Measurements from ENCODE around the gene CYBRD1.

Gene CYBRD1

GRCh38 chr2:171553236-171553635 lies 31.0 kb downstream of the CYBRD1 start:
- no peaks in the 10 kb centered on the region for H3K9me3 ChIP-seq (ENCODE audit: control insufficient read depth in 2 of 2, low read length in 2 of 2)
- no peaks in the 10 kb centered on the region for H3K27me3 ChIP-seq (ENCODE audit: control insufficient read depth in 1 of 2, insufficient read depth in 2 of 2, low read length in 2 of 2)
- H3K4me1 ChIP-seq (ENCODE audit: control insufficient read depth, insufficient read depth, low read length): no peaks in the 10 kb centered on the region
- no peak overlapping the region for H3K4me3 ChIP-seq (ENCODE audit: low read length in 2 of 2)
- no peak overlapping the region for H3K27ac ChIP-seq (ENCODE audit: low read length)
- H3K9ac ChIP-seq (ENCODE audit: low read length in 2 of 2): no peak overlapping the region
- H3K36me3 ChIP-seq (ENCODE audit: control insufficient read depth in 2 of 2, insufficient read depth in 2 of 2, low read length in 2 of 2): peaks cover 11 to 18% of the 10 kb centered on the region in 2 donors

DNA sequence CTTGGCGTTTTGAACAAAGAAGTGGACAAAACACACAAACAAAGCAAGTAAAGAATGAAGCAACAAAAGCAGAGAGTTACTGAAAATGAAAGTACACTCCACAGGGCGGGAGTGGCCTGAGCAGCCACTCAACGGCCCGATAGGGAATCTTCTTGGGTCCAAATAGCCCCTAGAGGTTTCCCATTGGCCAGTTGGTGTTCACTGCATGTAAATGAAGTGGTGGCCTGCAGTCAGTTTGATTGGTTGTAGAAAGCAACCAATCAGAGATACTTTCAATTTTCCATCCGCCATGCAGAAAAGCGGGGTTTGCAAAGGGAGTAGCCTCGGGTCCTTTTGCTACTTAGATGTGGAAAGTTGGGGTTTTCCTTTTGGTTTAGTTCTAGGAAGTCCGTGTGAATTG lies 31.6 kb downstream of the CYBRD1 start:
- H3K9me3 ChIP-seq (ENCODE audit: control insufficient read depth in 2 of 2, low read length in 2 of 2): no peaks in the 10 kb centered on the region
- no peak overlapping the region for H3K9ac ChIP-seq (ENCODE audit: low read length in 2 of 2)
- no peak overlapping the region for H3K27ac ChIP-seq (ENCODE audit: low read length)
- H3K27me3 ChIP-seq (ENCODE audit: control insufficient read depth in 1 of 2, insufficient read depth in 2 of 2, low read length in 2 of 2): no peaks in the 10 kb centered on the region
- H3K4me1 ChIP-seq (ENCODE audit: control insufficient read depth, insufficient read depth, low read length): no peaks in the 10 kb centered on the region
- H3K36me3 ChIP-seq (ENCODE audit: control insufficient read depth in 2 of 2, insufficient read depth in 2 of 2, low read length in 2 of 2): peaks cover 11 to 18% of the 10 kb centered on the region in 2 donors
- H3K4me3 ChIP-seq (ENCODE audit: low read length in 2 of 2): no peak overlapping the region

GRCh38 chr2:171554991-171555615 lies 32.8 kb downstream of the CYBRD1 start:
- H3K4me1 ChIP-seq (ENCODE audit: control insufficient read depth, insufficient read depth, low read length): no peaks in the 10 kb centered on the region
- peaks cover 11 to 18% of the 10 kb centered on the region in 2 donors for H3K36me3 ChIP-seq (ENCODE audit: control insufficient read depth in 2 of 2, insufficient read depth in 2 of 2, low read length in 2 of 2)
- no peak overlapping the region for H3K4me3 ChIP-seq (ENCODE audit: low read length in 2 of 2)
- no peaks in the 10 kb centered on the region for H3K9me3 ChIP-seq (ENCODE audit: control insufficient read depth in 2 of 2, low read length in 2 of 2)
- H3K27ac ChIP-seq (ENCODE audit: low read length): no peak overlapping the region
- no peaks in the 10 kb centered on the region for H3K27me3 ChIP-seq (ENCODE audit: control insufficient read depth in 1 of 2, insufficient read depth in 2 of 2, low read length in 2 of 2)
- no peak overlapping the region for H3K9ac ChIP-seq (ENCODE audit: low read length in 2 of 2)

DNA sequence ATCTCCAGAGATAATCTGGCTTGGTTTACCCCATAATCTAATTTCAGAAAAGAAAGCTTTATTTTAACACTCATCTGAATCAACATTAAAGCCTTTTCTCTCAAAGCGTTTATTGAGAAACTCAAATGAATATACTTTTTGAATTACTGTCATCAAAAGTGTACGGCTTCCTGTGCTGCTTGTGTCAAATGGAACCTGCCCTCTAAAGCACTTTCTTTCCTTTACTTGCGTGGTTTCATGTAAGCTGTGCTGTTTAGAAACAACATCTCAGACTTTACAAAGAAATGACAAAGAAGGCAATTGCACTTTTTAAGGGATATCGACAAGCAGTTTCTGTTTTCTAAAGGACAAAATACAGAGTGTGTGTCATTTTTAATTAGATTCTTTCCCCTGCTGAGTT lies 35.1 kb downstream of the CYBRD1 start:
- no peak overlapping the region for H3K9ac ChIP-seq (ENCODE audit: low read length in 2 of 2)
- peaks cover 11 to 18% of the 10 kb centered on the region in 2 donors for H3K36me3 ChIP-seq (ENCODE audit: control insufficient read depth in 2 of 2, insufficient read depth in 2 of 2, low read length in 2 of 2)
- H3K27ac ChIP-seq (ENCODE audit: low read length): no peak overlapping the region
- H3K4me1 ChIP-seq (ENCODE audit: control insufficient read depth, insufficient read depth, low read length): no peaks in the 10 kb centered on the region
- no peaks in the 10 kb centered on the region for H3K27me3 ChIP-seq (ENCODE audit: control insufficient read depth in 1 of 2, insufficient read depth in 2 of 2, low read length in 2 of 2)
- H3K9me3 ChIP-seq (ENCODE audit: control insufficient read depth in 2 of 2, low read length in 2 of 2): no peaks in the 10 kb centered on the region
- no peak overlapping the region for H3K4me3 ChIP-seq (ENCODE audit: low read length in 2 of 2)

DNA sequence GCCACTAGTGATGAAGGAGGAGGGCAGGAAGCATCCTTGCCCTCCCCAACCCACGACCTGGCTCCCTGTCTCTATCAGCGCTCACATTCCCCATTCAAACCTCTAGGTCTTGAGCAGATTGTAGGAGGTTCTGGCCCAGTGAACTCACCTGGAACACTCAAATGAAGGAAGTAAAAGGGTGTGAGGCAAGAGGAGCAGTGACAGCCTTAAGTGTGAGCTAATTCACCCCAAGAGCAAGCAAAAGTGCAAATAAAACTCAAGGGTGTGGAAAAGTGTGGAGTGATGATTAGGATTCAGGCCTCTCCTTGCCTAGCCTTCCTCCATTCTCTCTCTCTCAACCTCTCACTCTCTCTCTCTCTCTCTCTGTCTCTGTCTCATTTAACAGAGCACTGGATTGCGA lies 41.0 kb downstream of the CYBRD1 start:
- H3K36me3 ChIP-seq (ENCODE audit: control insufficient read depth in 2 of 2, insufficient read depth in 2 of 2, low read length in 2 of 2): no peaks in the 10 kb centered on the region
- no peak overlapping the region for H3K27ac ChIP-seq (ENCODE audit: low read length)
- no peak overlapping the region for H3K4me3 ChIP-seq (ENCODE audit: low read length in 2 of 2)
- H3K27me3 ChIP-seq (ENCODE audit: control insufficient read depth in 1 of 2, insufficient read depth in 2 of 2, low read length in 2 of 2): no peaks in the 10 kb centered on the region
- no peaks in the 10 kb centered on the region for H3K4me1 ChIP-seq (ENCODE audit: control insufficient read depth, insufficient read depth, low read length)
- no peak overlapping the region for H3K9ac ChIP-seq (ENCODE audit: low read length in 2 of 2)
- no peaks in the 10 kb centered on the region for H3K9me3 ChIP-seq (ENCODE audit: control insufficient read depth in 2 of 2, low read length in 2 of 2)

- Histone ChIP-seq H3K36me3 (ENCODE audit: control insufficient read depth in 2 of 2, insufficient read depth in 2 of 2, low read length in 2 of 2) (no peaks in the 10 kb centered on the region), H3K27ac (ENCODE audit: low read length) (no peak overlapping the region), H3K9me3 (ENCODE audit: control insufficient read depth in 2 of 2, low read length in 2 of 2) (no peaks in the 10 kb centered on the region), H3K9ac (ENCODE audit: low read length in 2 of 2) (no peak overlapping the region), H3K27me3 (ENCODE audit: control insufficient read depth in 1 of 2, insufficient read depth in 2 of 2, low read length in 2 of 2) (no peaks in the 10 kb centered on the region), H3K4me1 (ENCODE audit: control insufficient read depth, insufficient read depth, low read length) (no peaks in the 10 kb centered on the region), H3K4me3 (ENCODE audit: low read length in 2 of 2) (no peak overlapping the region)
These were observed 42.2 kb downstream of the CYBRD1 start for GRCh38 chr2:171564463-171564862.

DNA sequence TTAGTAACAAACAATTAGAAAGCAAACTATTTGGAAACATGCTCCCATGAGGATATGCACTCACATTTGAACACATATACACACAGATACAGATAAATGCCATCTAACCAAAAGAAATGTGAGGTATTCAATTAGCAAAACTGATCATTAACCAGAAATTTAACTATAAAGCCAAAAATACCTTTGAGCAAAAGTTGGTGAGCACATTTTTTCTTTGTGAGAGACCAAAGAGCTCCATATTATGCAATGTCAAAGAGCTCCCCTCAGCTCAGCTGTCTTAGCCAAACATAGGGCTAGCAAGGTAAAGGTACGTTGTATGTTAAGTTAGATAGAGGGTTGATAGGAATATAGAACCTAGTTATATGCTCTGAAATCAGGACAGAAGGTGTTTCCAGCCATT lies 43.8 kb downstream of the CYBRD1 start:
- Histone ChIP-seq H3K4me3 (ENCODE audit: low read length in 2 of 2) (no peak overlapping the region), H3K9ac (ENCODE audit: low read length in 2 of 2) (no peak overlapping the region), H3K36me3 (ENCODE audit: control insufficient read depth in 2 of 2, insufficient read depth in 2 of 2, low read length in 2 of 2) (no peaks in the 10 kb centered on the region), H3K9me3 (ENCODE audit: control insufficient read depth in 2 of 2, low read length in 2 of 2) (no peaks in the 10 kb centered on the region), H3K27me3 (ENCODE audit: control insufficient read depth in 1 of 2, insufficient read depth in 2 of 2, low read length in 2 of 2) (peaks cover 0 to 2% of the 10 kb centered on the region in 2 donors), H3K27ac (ENCODE audit: low read length) (no peak overlapping the region), H3K4me1 (ENCODE audit: control insufficient read depth, insufficient read depth, low read length) (no peaks in the 10 kb centered on the region)

DNA sequence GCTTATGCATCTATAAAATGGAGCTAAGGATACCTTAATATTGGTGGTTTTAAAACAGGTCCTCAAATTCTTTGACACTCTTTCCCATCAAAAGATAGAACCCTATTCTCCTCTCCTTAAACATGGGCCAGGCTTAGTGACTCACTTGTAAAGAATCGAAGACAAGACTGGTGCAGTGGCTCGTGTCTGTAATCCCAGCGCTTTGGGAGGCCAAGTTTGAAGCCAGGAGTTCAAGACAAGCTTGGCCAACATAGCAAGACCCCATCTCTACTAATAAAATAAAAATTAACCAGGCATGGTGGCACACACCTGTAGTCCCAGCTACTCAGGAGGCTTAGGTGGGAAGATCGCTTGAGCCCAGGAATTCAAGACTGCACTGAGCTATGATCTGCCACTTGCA lies 44.5 kb downstream of the CYBRD1 start:
- no peaks in the 10 kb centered on the region for H3K9me3 ChIP-seq (ENCODE audit: control insufficient read depth in 2 of 2, low read length in 2 of 2)
- H3K4me3 ChIP-seq (ENCODE audit: low read length in 2 of 2): no peak overlapping the region
- H3K9ac ChIP-seq (ENCODE audit: low read length in 2 of 2): no peak overlapping the region

DNA sequence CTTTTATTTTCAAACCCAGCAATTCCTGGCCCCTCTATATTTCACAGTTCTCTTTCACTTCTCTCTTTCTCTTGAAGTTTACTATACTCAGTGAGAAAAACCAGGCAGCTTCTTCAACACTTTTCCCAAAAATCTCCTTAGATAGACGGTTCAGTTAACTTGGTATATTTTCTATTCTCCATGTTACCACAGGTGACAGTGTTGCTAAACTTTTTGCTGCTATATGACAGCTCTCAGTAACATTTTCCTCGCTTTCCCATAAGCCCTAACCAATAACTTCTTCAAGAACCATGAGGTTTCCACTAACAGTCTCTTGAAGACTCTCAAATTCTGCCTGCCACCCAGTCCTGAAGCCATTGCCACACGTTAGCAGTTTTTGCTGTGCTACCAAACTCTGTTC lies 45.8 kb downstream of the CYBRD1 start:
- H3K4me3 ChIP-seq (ENCODE audit: low read length in 2 of 2): no peak overlapping the region
- peaks cover 0 to 2% of the 10 kb centered on the region in 2 donors for H3K27me3 ChIP-seq (ENCODE audit: control insufficient read depth in 1 of 2, insufficient read depth in 2 of 2, low read length in 2 of 2)

More for the DNA sequence above, 44.5 kb downstream of the CYBRD1 start:
- no peaks in the 10 kb centered on the region for H3K4me1 ChIP-seq (ENCODE audit: control insufficient read depth, insufficient read depth, low read length)
- H3K27me3 ChIP-seq (ENCODE audit: control insufficient read depth in 1 of 2, insufficient read depth in 2 of 2, low read length in 2 of 2): peaks cover 0 to 2% of the 10 kb centered on the region in 2 donors
- H3K36me3 ChIP-seq (ENCODE audit: control insufficient read depth in 2 of 2, insufficient read depth in 2 of 2, low read length in 2 of 2): no peaks in the 10 kb centered on the region
- H3K27ac ChIP-seq (ENCODE audit: low read length): no peak overlapping the region

DNA sequence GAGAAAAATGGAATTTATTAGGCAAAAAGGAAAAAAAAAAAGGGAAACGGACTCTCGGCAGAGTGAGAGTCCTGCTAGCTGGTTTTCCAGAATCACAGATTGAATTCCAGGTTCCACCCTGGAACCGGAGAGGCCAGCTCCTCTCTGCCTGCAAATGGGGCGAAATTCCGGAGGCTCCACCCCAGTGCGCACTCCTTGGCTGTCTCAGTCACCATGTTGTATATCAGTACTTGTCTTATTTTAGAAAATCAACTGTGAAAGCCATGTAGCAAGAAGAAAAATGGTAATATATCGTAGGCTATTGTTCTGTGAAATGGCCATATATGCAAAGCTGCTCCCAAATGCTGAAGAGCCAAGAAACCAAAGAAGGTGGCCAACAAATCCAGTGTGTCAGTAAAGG lies 49.4 kb downstream of the CYBRD1 start:
- H3K36me3 ChIP-seq (ENCODE audit: control insufficient read depth in 2 of 2, insufficient read depth in 2 of 2, low read length in 2 of 2): no peaks in the 10 kb centered on the region
- no peak overlapping the region for H3K4me3 ChIP-seq (ENCODE audit: low read length in 2 of 2)
- no peaks in the 10 kb centered on the region for H3K9me3 ChIP-seq (ENCODE audit: control insufficient read depth in 2 of 2, low read length in 2 of 2)
- no peak overlapping the region for H3K27ac ChIP-seq (ENCODE audit: low read length)
- peaks cover 0 to 2% of the 10 kb centered on the region in 2 donors for H3K27me3 ChIP-seq (ENCODE audit: control insufficient read depth in 1 of 2, insufficient read depth in 2 of 2, low read length in 2 of 2)
- H3K9ac ChIP-seq (ENCODE audit: low read length in 2 of 2): no peak overlapping the region
- H3K4me1 ChIP-seq (ENCODE audit: control insufficient read depth, insufficient read depth, low read length): no peaks in the 10 kb centered on the region

More for the DNA sequence above, 45.8 kb downstream of the CYBRD1 start:
- H3K27ac ChIP-seq (ENCODE audit: low read length): no peak overlapping the region
- no peaks in the 10 kb centered on the region for H3K36me3 ChIP-seq (ENCODE audit: control insufficient read depth in 2 of 2, insufficient read depth in 2 of 2, low read length in 2 of 2)
- H3K9me3 ChIP-seq (ENCODE audit: control insufficient read depth in 2 of 2, low read length in 2 of 2): no peaks in the 10 kb centered on the region
- no peak overlapping the region for H3K9ac ChIP-seq (ENCODE audit: low read length in 2 of 2)
- H3K4me1 ChIP-seq (ENCODE audit: control insufficient read depth, insufficient read depth, low read length): no peaks in the 10 kb centered on the region

DNA sequence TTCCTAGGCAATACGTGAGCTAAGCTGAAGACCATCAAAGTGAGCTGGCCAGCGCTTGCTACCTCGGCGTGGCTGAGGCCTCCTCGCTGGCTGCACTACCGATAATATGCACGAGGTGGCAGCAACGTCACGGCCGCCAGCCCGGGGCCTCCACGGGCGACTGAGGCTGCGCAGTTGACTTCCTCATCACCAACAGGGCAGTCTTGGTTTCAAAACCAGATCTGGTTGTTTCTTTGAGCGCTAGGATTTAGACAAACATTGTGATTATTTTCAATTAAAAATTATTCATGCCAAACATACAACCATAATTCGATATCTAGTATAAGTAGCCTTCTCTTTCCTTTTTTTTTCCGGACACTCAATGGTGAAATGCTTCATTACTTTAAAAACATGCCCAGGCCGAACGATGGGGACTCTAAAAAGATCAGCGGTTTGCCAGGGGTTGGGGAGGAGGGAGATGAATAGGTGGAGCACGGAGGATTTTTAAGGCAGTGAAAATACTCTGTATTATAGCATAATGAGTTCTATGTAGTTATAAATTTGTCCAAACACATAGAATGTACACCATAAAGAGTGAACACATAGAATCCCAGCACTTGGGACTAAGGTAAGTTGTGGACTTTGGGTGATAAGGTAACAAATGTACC lies 52.0 kb downstream of the CYBRD1 start:
- Histone ChIP-seq H3K9ac (ENCODE audit: low read length in 2 of 2) (no peak overlapping the region), H3K4me3 (ENCODE audit: low read length in 2 of 2) (peak overlapping the region in 1 of 2 donors; percentile 17), H3K27ac (ENCODE audit: low read length) (no peak overlapping the region)

More for the DNA sequence above, 52.0 kb downstream of the CYBRD1 start:
- peaks cover 0 to 2% of the 10 kb centered on the region in 2 donors for H3K27me3 ChIP-seq (ENCODE audit: control insufficient read depth in 1 of 2, insufficient read depth in 2 of 2, low read length in 2 of 2)
- H3K4me1 ChIP-seq (ENCODE audit: control insufficient read depth, insufficient read depth, low read length): no peaks in the 10 kb centered on the region
- H3K36me3 ChIP-seq (ENCODE audit: control insufficient read depth in 2 of 2, insufficient read depth in 2 of 2, low read length in 2 of 2): no peaks in the 10 kb centered on the region
- H3K9me3 ChIP-seq (ENCODE audit: control insufficient read depth in 2 of 2, low read length in 2 of 2): no peaks in the 10 kb centered on the region

Measured in stomach smooth muscle (tissue), 2 donors.